Measurements from ENCODE around the gene TEAD1. TPM values are rescaled to one million over a fixed set of nuclear protein-coding genes. Genes with fewer than 3 reads are reported as not detected.

TEAD1 gene
- total and polyA plus RNA-seq, 9 of the 15 experiments (the other 6 are each of a cell fraction or from before 2014, with no cell fraction given): 1.7 to 17.7 (median 10.8) TPM

DNA sequence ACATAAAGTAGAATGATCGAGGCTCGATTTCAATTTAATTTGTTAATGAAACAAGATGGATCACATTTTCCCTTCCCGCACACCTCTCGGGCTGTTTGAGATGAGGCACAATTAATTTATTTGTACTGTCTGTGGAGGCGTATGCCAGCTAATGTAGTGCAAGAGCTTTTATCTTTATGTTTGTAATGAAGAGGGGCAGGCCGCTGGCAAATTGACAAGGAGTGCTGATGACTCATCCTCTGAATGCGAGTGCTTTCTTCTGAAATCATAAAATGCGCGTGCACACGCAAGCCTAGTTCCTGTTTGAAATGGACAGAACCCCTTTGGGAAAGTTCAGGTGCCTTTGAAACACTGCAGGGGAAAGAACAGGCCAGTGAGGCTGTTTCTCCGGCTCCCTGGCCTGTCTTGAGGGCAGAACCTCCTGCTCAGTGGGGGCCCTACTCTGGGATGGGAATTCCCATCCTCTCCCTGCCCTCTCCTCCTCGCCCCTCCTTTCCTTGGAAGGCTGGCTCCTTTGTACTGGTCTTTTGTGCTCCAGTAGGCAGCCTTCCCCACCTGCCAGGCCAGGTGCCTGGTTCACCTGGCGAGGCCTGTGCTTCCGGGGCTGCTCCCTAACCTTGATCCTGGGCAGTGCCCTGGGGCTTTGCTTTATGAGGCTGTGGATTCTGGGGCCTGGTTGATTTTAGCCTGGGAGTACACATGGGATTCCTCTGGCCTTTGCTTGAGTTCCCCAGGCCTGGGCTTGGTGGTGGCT, 50.3 kb downstream of the TEAD1 start (continued):
- TF ChIP-seq ZZZ3 (IDR thresholded peaks at IDR 0.05) (no peak), ETS2 (tag; IDR thresholded peaks at IDR 0.05; ENCODE audit: borderline replicate concordance, poor library complexity, severe bottlenecking) (no peak), L3MBTL2 (IDR thresholded peaks at IDR 0.05) (peak; percentile 34; the same call in 1 of the 2 replicates), ARID1B (IDR thresholded peaks at IDR 0.05) (peak; percentile 77), ZNF133 (CRISPR knock-in tag; IDR thresholded peaks at IDR 0.05) (no peak), STAT5A (IDR thresholded peaks at IDR 0.05; ENCODE audit: borderline replicate concordance, low read length) (no peak), ZNF324 (CRISPR knock-in tag; IDR thresholded peaks at IDR 0.05) (no peak), SRSF7 (optimal IDR thresholded peaks at IDR 0.05; ENCODE audit: low read depth, low read length) (no peak), NCOR1 (IDR thresholded peaks at IDR 0.05) (no peak), CSDE1 (IDR thresholded peaks at IDR 0.05) (no peak), ZNF124 (CRISPR knock-in tag; IDR thresholded peaks at IDR 0.05) (no peak), KLF10 (CRISPR knock-in tag; IDR thresholded peaks at IDR 0.05) (no peak), MCM5 (IDR thresholded peaks at IDR 0.05; ENCODE audit: low read depth) (no peak), ZNF174 (CRISPR knock-in tag; IDR thresholded peaks at IDR 0.05) (no peak), SMAD4 (CRISPR knock-in tag; conservative IDR thresholded peaks at IDR 0.05) (no peak), HMG20B (CRISPR knock-in tag; IDR thresholded peaks at IDR 0.05) (no peak), SIX5 (IDR thresholded peaks at IDR 0.05; ENCODE audit: borderline replicate concordance in 1 of 2, insufficient read depth in 1 of 2, low read depth in 1 of 2, low read length in 2 of 2) (no peak), KDM5B (IDR thresholded peaks at IDR 0.05; ENCODE audit: insufficient replicate concordance, low read depth, low read length) (no peak), HNRNPLL (IDR thresholded peaks at IDR 0.05; ENCODE audit: low read depth, low read length, poor library complexity, severe bottlenecking) (no peak), NFIC (IDR thresholded peaks at IDR 0.05) (peak; percentile 95), NCOA2 (IDR thresholded peaks at IDR 0.05; ENCODE audit: partially characterized antibody in 2 of 2) (no peak), HNRNPH1 (optimal IDR thresholded peaks at IDR 0.05; ENCODE audit: low read depth, low read length) (no peak), TFAM (CRISPR knock-in tag; conservative IDR thresholded peaks at IDR 0.05) (no peak), SMAD1 (IDR thresholded peaks at IDR 0.05; ENCODE audit: low read depth, low read length, partially characterized antibody) (peak; percentile 64), MEF2D (tag; conservative IDR thresholded peaks at IDR 0.05; ENCODE audit: low read depth) (no peak), MTA1 (IDR thresholded peaks at IDR 0.05; ENCODE audit: borderline replicate concordance) (no peak), ZBTB1 (CRISPR knock-in tag; IDR thresholded peaks at IDR 0.05; ENCODE audit: borderline replicate concordance, low read depth) (no peak)
- TF ChIP-seq, protein P1, sequence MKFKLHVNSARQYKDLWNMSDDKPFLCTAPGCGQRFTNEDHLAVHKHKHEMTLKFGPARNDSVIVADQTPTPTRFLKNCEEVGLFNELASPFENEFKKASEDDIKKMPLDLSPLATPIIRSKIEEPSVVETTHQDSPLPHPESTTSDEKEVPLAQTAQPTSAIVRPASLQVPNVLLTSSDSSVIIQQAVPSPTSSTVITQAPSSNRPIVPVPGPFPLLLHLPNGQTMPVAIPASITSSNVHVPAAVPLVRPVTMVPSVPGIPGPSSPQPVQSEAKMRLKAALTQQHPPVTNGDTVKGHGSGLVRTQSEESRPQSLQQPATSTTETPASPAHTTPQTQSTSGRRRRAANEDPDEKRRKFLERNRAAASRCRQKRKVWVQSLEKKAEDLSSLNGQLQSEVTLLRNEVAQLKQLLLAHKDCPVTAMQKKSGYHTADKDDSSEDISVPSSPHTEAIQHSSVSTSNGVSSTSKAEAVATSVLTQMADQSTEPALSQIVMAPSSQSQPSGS (CRISPR knock-in tag; IDR thresholded peaks at IDR 0.05): no peak
- TF ChIP-seq, protein P2, sequence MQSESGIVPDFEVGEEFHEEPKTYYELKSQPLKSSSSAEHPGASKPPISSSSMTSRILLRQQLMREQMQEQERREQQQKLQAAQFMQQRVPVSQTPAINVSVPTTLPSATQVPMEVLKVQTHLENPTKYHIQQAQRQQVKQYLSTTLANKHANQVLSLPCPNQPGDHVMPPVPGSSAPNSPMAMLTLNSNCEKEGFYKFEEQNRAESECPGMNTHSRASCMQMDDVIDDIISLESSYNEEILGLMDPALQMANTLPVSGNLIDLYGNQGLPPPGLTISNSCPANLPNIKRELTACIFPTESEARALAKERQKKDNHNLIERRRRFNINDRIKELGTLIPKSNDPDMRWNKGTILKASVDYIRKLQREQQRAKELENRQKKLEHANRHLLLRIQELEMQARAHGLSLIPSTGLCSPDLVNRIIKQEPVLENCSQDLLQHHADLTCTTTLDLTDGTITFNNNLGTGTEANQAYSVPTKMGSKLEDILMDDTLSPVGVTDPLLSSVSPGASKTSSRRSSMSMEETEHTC (IDR thresholded peaks at IDR 0.05): no peak
